ENCODE results near the gene GTF2H1. TPM values are rescaled to one million over a fixed set of nuclear protein-coding genes. Genes with fewer than 3 reads are reported as not detected.

The GTF2H1 gene
- total RNA-seq, 1 experiment from 2014 or later = 83.4 TPM

GRCh38 chr11:18383388-18384156 lies 61.2 kb downstream of the GTF2H1 start:
- H3K4me3 Mint-ChIP-seq (ENCODE audit: unreplicated experiment) = peak overlapping the region; percentile 40

GRCh38 chr11:18384157-18384641 lies 61.8 kb downstream of the GTF2H1 start:
- Mint-ChIP-seq H3K9me3 (ENCODE audit: unreplicated experiment) (no peaks in the 10 kb centered on the region), H3K4me3 (ENCODE audit: unreplicated experiment) (peak overlapping the region; percentile 40), H3K27ac (ENCODE audit: low read depth, unreplicated experiment) (peak overlapping the region; percentile 96), H3K4me1 (ENCODE audit: insufficient read depth, unreplicated experiment) (peaks cover 21% of the 10 kb centered on the region), H3K36me3 (ENCODE audit: insufficient read depth, unreplicated experiment) (no peaks in the 10 kb centered on the region), H3K27me3 (ENCODE audit: insufficient read depth, unreplicated experiment) (no peaks in the 10 kb centered on the region)
- POLR2A ChIA-PET = interaction anchor here (0.5 to 6.7 kb wide), 25 partner anchors 8 to 337 kb away, joined by 3 to 331 read pairs (median 4); partner anchors contain the start of genes GTF2H1, HPS5, LDHA and TSG101
- CTCF ChIA-PET = interaction anchor here (0.6 to 2.5 kb wide), 10 partner anchors 11 to 250 kb away, joined by 3 to 24 read pairs (median 3); partner anchors contain the start of genes GTF2H1, HPS5 and LDHA
- intact Hi-C loops (cut with micrococcal nuclease) = loop anchor here (1.0 kb wide), 1 partner anchor 10 kb away; the partner anchor contains the start of gene LDHA
- DNase-seq (ENCODE audit: unreplicated experiment) = peak; percentile 95
- BruUV-seq (replicated peaks) = TSS peak; percentile 84
- no peak for TF ChIP-seq CTCF (IDR thresholded peaks at IDR 0.05; ENCODE audit: unreplicated experiment)

More at GRCh38 chr11:18383388-18384156, 61.2 kb downstream of the GTF2H1 start:
- H3K4me1 Mint-ChIP-seq (ENCODE audit: insufficient read depth, unreplicated experiment) = peaks cover 21% of the 10 kb centered on the region
- H3K27me3 Mint-ChIP-seq (ENCODE audit: insufficient read depth, unreplicated experiment) = no peaks in the 10 kb centered on the region
- TSS peak; percentile 63 for BruUV-seq (replicated peaks)
- TF ChIP-seq CTCF (IDR thresholded peaks at IDR 0.05; ENCODE audit: unreplicated experiment) = no peak
- POLR2A ChIA-PET = interaction anchor here (0.6 to 6.7 kb wide), 26 partner anchors 11 to 336 kb away, joined by 3 to 331 read pairs (median 4); partner anchors contain the start of genes GTF2H1, HPS5, LDHA and SAAL1
- CTCF ChIA-PET = interaction anchor here (0.5 to 2.5 kb wide), 16 partner anchors 9 to 871 kb away, joined by 3 to 24 read pairs (median 3); partner anchors contain the start of genes GTF2H1, HPS5 and LDHA
- intact Hi-C loops (cut with micrococcal nuclease) = loop anchor here (1.0 kb wide), 1 partner anchor 11 kb away; the partner anchor contains the start of gene LDHA
- no peaks in the 10 kb centered on the region for H3K9me3 Mint-ChIP-seq (ENCODE audit: unreplicated experiment)
- H3K36me3 Mint-ChIP-seq (ENCODE audit: insufficient read depth, unreplicated experiment) = no peaks in the 10 kb centered on the region
- H3K27ac Mint-ChIP-seq (ENCODE audit: low read depth, unreplicated experiment) = peak overlapping the region; percentile 96
- peak; percentile 100 for DNase-seq (ENCODE audit: unreplicated experiment)

GRCh38 chr11:18390088-18390487 lies 67.7 kb downstream of the GTF2H1 start:
- Mint-ChIP-seq H3K36me3 (ENCODE audit: insufficient read depth, unreplicated experiment) (peaks cover 10% of the 10 kb centered on the region), H3K4me3 (ENCODE audit: unreplicated experiment) (peak overlapping the region; percentile 19), H3K9me3 (ENCODE audit: unreplicated experiment) (no peaks in the 10 kb centered on the region), H3K27me3 (ENCODE audit: insufficient read depth, unreplicated experiment) (no peaks in the 10 kb centered on the region), H3K27ac (ENCODE audit: low read depth, unreplicated experiment) (no peak overlapping the region), H3K4me1 (ENCODE audit: insufficient read depth, unreplicated experiment) (peaks cover 18% of the 10 kb centered on the region)
- ChIA-PET POLR2A (interaction anchor here (1.0 to 7.2 kb wide), 3 partner anchors 69 to 79 kb away, joined by 4 to 163 read pairs (median 5); no protein-coding TSS in a partner anchor), CTCF (no interaction called here)
- BruUV-seq (replicated peaks) = no TSS peak
- DNase-seq (ENCODE audit: unreplicated experiment) = no peak
- intact Hi-C loops (cut with micrococcal nuclease) = no loop called here
- no peak for TF ChIP-seq CTCF (IDR thresholded peaks at IDR 0.05; ENCODE audit: unreplicated experiment)
